Measurements from ENCODE around the gene MSH5.
A peak's percentile ranks its signal among the peaks of the same experiment; 100 is the strongest.

Gene MSH5

DNA sequence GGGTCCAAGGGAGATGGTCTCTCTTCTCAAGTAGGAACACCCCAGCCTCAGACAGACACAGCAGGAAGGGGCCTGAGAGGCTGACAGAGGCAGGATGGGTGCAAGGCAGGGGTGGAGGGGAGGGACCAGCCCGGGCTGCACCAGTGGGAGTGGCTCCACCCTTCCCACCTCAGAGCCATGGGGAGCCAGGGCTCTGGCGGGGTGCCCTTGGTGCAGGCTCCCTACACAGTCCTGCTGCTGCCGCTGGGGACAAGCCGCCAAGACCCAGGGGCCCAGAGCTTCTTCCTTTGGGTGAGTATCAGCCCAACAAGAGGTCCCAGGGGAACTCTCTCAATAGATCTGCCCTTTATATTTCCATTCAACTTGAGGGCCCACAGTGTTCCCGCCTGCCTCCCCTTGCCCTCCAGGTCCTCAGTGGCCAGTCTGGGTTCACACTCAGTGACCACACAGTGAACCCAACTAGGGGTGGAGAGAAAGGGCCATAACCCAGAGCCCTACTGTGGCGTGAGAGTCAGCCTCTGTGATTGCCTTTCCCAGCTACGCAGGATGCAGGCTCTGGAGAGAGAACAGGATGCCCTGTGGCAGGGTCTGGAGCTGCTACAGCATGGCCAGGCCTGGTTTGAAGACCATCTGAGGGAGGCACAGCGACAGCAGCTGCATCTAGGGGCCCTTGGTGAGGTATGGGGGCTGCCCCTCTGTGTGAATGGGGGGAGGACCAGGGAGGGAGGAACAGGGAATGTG lies 23.2 kb downstream of the MSH5 start:
- DNase-seq, result no peak

DNA sequence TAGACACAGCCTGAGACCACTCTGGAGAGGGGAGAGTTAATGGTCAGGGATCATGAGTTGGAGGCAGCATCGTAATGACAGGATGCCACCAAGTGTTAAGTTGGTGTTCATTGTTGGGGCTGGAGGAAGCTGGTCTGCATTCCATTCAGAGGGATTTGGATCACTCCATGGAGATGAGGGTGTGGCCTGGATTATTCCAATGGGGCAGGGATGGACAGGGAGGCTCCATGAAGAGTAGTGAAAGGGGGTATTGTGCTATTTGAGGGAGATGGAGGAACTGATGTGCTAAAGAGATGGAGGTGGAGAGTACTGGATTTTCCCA lies 23.8 kb downstream of the MSH5 start:
- no peak for DNase-seq

DNA sequence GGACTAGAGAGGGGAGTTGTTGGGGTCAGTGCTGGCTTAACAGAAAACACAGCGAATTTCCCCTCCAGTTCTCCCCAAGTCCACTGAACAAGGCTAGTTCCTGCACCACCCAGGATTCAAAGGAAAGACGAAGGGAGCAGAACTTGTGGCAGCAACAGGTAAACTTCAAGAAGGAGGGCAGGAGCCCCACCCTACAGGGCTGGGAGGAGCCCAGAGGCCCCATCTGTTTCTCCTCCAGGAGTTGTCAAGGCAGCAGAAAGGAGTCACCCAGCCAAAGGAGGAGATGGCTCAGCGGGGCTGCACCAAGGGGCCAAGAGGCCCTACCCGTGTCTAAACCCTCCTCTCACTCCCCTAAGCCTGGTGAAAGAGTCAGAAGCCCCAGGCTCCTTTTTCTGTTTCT lies 24.4 kb downstream of the MSH5 start:
- no peak for DNase-seq

DNA sequence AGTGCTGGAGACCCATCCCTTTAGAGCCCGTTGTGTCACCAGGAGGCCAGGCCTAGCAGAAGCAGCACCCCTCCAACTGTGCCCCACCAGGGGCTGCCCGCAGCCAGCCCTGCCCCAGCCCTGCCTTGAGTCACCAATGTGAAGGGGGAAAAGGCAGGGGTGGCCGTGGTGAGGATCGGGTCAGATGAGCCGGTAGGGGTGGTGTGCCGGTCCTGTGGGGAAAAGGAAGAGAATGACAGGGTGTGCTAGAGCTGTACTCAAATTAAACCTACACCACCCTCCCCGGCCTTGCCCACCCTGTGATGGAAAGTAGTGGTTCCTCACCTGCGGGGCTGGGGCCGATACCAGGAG lies 25.7 kb downstream of the MSH5 start:
- no peak for DNase-seq

DNA sequence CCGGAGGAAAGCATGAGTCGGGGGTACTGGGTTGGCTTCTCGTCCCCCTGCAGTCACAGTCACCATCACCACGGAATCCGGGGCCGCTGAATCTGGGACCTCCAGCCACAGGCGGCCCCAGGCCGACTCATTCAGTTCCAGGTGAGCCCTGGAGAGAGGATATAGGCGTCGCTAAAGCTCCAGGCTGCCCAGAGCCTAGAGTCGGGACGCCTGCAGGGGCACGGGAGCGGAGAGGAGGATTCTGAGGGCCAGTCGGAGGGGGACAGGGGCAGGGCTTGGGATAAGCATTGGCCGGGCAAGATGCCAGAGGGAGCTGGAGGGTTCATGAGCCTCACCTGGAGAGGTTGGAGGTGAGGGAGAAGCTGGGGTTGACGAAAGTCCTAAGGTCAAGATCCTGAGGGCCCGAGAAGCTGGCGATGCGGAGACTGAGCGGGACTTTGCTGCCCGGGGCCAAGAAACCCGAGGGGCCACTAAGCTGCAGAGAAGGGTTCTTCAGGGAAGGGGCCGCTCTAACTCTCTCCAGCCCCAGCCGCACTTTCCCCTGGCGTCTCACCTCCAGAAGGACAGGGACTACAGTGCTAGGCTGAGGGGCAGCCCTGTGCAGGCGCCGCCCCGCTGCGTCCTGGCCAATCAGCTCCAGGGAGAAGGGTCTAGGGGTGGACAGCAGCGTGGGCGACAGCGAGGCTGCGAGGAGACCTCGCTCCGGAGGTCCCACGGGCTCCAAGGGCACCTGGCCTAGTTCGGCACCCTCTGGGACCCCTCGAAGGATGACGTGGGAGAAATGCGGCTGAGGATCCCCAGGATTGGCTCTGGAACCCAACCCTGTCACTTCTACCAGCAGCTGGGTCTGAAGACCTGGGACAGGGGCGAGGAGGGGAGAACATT lies 26.3 kb downstream of the MSH5 start:
- DNase-seq, result no peak

DNA sequence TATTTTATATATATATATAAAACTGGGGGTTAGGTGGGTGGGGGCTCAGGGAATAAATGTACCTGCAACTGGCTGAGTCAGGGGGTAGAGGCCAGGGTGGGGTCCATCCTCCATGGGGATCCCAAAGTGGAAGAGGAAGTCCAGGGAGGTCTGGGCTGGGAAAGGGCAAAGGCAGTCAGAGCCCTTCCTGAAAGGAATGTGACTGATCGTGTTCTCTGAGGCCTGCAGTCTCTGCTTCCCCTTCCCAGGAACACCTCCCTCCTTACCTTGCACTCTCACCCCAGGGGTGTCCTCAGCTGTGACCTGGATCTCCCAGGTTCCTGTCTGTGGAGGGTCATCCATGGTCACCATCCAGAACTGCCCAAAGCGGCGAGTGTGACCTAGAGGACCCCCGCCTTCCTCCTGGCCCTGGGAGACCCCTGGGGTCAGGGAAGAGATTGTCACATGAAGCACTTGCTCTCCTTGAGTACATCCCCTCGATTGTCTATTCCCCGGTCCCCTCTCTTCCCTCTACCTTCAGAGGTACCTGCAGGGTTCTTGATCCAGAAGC lies 27.4 kb downstream of the MSH5 start:
- no peak for DNase-seq

DNA sequence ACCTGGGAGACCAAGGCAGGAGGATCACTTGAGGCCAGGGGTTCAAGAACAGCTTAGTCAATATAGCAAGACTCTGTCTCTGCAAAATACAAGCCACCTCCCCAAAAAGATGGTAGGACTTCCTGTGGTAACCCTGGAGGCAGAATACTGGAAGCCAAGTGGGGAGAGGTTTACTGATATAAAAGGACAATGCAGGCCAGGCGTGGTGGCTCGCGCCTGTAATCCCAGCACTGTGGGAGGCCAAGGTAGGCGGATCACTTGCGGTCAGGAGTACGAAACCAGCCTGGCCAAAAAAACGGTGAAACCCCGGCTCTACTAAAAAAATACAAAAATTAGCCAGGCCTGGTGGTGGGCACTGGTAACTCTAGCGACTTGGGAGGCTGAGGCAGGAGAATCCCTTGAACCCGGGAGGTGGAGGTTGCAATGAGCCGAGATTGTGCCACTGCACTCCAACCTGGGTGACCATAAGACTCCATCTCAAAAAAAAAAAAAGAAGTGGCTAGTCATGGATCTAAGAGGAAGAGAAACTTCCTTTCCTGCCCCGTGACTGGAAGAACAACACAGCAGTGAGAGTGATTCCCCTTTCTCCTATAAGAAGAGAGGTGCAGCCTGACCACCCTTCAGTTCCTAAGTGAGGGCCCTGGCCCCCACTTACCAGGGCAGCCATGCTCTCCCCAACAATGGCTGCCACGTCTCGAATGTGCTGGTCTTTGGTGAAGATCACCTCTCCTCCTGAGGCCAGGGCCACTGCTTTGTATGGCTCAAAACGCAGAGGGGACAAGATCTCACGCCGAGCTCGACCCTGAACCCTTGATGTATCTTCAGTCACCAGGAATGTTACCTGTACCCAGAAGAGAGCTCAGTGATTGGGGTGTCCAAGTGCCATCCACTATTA lies 28.8 kb downstream of the MSH5 start:
- no peak for DNase-seq

DNA sequence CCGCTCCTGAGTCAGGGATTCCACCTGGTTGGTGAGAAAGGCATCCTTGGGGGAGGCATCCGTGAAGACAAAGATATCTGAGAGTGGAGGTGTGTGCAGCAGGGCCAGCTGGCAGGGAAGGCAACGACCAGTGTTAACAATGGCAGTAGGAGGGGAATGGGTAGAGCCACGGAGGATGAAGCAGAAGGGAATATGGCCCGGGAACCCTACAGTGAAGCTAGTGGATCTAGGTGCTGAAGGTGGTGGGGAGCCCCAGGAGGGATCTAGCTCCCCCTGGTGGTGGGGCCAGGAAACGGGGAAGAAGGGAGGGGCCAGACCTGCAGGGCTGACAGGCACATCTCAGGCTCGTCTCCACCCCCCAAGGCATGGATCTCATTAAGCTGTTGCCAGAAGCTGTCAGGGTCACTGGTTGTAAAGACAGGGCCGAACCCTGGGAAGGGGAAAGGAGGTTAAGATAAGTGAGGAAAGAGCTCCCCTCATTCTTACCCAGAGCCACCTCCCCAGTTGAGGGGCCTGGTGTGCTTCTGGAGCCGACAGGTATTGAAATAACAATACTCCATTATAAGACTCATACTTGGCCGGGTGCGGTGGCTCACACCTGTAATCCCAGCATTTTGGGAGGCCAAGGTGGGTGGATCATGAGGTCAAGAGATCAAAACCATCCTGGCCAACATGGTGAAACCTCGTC lies 30.0 kb downstream of the MSH5 start:
- DNase-seq, result peak; percentile 85

DNA sequence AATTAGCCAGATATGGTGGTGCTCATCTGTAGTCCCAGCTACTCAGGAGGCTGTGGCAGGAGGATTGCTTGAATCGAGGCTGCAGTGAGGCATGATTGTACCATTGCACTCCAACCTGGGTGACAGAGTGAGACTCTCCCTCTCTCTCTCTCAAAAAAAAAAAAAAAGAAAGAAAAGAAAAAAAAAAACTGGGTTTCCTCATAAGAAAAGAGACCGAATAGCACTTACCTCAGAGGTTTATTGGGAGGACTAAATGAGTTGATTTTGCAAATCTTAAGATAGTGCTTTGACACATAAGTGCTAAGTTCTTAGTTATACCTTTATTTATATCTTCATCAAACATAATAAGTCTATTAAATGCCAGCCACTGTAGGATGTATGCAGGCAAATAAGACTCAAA lies 31.1 kb downstream of the MSH5 start:
- DNase-seq, result no peak

DNA sequence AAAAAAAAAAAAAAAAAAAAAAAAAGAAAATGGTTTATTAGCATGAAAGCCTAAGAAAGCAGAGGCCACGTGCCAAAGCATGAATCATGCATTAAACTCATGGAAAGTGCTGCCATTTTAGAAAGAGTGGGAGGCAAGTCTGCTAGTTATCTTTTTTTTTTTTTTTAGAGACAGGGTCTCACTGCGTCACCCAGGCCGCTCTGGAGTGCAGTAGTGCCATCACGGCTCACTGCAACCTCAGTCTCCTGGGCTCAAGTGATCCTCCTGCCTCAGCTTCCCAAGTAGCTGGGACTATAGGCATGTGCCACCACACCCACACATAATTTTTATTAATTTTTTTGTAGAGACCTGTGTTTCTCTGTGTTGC lies 32.2 kb downstream of the MSH5 start:
- no peak for DNase-seq

DNA sequence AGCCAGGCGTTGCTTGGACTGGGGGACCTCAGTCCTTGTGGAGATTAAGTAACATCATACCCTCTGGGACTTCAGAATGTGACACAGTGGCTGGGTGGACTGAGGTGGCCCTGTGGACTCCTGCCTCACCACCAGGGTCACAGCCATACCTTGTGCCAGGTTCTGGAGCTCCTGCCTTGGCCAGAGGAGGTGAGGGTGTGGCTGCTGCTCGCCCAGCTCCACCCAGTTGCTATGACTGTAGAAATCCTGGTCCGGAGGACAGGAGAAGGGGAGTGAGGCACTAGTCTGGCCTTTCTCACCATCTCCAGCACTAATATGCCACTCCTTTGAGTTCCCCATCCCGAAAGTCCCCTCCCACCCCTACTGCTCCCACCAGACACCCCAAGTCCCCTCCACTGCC lies 35.4 kb downstream of the MSH5 start:
- no peak for DNase-seq

DNA sequence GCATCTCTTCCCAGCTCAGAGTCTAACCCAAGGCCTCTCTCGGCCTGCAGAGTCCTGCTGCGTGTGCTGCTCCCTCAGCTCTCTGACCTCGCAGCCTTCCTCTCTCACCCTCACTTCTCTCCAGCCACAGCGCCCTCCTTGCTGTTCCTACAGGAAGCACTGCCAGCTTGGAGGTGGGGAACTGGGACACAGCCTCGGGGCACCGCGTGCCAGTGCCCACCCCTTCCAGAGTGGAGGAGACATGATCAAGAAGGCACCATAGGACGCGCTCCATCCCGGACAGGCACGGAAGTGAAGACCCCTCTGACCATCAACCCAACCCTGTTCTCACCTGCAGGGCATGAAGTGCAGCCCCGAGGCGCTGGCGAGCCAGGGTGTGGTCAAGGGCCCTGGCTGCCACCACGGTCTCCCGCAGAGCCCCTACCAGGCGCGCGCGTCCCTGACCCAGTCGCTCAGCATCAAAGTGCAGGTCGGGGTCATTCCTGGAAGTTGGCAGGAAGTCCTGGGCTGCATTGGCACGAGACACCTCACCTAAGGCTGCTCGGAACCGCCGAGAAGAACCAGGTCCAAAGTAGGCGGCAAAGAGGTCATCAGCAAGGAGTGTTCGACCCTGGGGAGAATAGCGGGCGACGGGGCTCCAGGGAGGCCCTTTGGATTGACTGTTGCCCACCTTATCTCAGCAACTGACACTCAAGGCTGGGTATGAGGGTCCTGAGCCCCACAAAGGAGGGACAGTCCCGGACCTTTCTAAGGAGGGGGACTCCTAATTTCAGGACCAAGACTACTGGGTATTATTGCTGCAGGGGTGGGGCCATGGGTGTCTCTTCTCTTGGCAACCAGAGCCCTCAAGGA lies 36.1 kb downstream of the MSH5 start:
- DNase-seq, result no peak

DNA sequence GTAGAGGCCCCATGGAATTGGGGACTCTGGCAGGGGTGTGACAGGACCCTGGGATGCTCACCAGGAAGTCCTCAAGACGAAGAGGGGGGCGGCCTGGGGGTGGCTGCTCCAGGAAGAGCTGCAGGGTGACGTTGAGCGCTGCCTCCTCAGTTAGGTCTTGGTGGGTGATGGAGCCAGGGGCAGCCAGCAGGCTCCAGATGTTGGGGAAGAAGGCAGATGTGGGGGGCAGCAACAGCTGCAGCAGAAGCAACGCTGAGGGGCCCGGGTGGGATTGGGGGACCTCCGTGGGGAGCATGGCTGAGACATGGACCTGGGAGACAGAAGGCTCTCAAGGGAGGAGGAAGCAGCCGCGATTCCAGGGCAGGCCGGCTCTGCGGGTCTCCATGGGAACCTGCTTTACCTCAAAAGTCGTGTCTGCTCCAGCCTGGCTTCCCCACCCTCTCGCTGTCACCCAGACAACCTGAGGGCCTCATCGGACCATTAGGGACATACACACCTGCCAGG lies 36.7 kb downstream of the MSH5 start:
- DNase-seq, result no peak

DNA sequence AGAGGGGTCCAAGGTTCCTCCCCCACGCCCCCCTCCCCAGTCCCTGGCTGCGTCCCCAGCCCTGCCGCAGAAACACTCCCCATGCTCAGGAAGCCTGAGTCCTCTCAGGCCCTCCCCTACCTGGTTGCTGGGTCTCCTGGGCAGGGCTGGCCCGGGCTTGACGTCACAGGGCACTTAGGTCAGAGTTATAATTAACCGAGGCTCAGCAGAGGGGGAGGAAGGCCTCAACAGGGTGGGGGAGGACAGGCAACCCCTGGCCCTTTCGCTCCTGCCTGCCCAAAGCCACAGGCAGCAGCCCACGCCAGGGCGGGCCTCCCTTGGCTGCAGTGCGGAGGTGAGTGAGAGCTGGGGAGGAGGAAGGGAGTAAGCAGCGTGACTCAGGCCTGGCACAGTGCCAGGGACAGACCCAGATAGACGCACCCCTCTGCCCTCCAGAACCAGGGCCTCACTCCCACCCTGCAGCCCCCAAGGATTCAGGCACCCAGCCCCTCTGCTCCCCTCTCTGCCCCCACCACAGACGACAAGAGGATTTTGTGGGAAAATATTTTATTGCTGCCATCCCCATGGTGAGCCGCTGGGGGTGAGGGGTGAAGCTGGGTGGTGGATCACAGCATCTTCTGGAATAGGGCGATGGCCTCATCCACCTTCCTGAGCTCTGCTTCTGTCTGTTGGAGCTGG lies 37.3 kb downstream of the MSH5 start, which contains the start of gene VWA7:
TSS of gene VWA7 (minus strand) at position 340 of the 678 bp plus-strand sequence. CDS start 549 bp downstream, outside the sequence.
- DNase-seq, result peak; percentile 75

DNA sequence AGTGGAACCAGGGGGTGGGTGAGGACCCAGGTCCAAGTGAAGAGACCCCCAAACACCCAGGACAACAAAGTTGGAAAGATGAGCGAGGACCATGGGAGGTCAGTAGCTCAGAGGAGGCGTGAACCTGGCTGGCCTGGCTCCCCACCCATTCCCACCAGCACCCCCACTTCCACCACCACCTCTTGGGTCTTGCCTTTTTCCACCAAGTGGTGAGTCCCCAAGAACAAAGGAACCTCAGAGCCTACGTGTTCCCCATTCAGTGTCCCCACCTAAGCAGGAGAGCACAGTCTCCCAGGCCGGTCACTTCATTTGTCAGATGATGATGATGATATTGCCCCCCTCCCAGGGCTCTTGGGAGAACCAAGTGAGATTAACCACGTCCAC lies 37.9 kb downstream of the MSH5 start:
- no peak for DNase-seq

DNA sequence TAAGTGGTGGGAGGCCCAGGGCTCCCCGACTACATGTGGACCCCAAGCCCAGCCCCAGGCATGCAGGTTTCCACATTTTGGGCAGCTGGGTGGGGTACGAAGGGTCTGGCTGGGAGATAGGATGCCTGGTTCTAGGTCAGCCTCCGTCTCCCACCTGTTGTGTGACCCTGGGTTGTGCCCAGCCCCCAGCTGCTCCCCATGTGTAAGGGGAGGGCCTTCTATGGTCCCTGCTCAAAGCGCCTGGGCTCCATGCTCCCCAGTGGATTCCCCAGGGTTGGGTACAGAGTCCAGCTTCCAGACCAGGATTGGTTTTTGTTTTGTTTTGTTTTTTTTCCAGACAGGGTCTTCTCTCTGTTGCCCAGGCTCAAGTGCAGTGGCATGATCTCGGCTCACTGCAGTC lies 38.4 kb downstream of the MSH5 start:
- DNase-seq, result no peak

DNA sequence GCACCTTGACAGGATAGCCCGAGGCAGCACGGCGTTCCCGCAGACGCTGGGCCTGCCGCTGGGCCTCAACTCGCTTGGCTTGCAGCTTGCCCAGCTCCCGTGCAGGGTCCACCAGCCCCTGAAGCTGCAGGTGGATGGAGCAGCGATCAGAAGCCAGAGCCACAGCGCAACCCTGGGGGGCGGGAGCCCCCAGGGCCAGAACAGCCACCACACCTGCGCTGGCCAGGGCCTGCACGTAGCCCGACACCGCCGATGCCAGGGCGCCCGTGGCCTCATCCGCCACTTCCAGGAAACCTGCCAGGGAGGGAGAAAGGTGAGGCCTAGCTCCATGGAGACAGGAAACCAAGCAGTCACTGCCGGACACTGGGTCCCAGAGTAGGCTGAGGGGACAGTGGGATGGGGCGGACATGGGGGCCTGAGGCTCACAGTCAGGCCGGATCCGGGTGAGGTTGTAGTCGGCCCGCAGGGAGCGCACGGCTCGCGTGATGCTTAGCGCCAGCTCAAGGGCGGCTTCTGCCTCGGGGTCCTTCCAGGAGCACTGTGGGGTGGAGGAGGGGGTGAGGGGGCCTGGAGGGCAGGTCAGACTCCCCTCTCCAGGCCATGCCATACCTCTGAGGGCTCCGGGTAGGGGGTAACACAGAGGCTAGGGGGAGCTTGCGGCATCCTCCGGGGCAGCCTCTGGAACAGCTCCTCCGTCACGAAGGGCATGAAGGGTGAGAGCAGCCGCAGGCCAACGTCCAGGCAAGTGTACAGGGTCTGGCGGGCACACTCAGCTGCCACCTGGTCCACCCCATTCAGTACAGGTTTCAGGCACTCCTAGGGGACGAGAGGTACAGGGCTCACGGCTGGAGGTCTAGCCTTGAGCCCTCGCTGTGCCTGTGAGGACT lies 39.4 kb downstream of the MSH5 start:
- no peak for DNase-seq

DNA sequence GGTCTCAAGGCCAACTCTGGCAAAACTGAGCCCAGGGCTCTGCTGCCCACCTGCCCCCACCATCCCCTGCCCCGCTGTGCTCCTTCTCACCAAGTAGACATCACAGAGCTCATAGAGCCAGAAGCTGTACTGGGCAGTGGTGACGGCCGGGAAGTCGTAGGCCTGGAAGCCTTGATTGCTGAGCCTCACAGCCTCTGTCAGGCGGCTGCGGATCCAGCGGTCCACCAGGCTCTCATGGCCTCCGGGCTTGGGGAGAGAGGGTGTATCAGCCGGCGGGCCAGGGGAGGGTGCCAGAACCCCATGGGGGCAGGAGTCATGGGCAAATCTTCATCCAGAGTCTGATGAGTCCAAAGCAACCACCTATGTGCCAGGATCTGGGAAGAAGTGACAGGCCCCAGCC lies 40.1 kb downstream of the MSH5 start:
- DNase-seq, result no peak

DNA sequence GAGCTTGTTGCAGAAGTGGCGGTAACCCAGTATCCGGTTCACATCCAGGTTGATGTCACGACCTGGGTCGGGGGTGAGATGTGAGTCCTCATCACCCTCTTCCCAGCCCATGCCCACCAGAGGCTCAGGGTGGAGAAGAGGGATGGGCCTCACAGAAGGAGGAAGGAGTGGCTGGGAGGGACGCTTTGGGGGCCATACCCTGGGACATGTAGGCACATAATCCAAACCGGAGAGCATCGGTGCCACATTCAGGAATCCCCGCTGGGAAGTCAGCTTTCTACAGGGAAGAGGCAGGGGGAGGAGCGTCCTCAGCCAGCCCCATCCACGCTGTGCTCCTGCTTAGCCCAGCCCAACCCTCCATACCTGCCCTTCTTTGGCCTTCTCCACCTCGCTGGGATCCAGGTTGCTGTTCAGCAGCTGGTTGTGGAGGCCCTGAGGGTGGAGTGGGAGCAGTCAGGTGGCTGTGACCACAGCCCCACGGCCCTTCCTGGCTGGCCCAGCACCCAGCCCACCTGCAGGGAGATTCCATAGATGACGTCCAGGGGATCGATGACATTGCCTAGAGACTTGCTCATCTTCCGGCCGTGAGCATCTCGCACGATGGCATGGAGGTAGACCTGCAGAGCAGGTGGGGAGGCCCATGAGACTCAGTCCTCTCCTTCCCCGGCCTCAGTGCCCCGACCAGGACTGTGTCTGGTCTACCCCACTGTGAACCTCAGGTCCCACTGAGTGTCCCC lies 40.9 kb downstream of the MSH5 start:
- no peak for DNase-seq
